ENCODE results near the gene APAF1.
"Not testable (repeated sequence)": the region's sequence is repeated elsewhere in the genome, so short reads cannot be mapped to it uniquely, and the experiment has no call there.

The APAF1 gene

DNA sequence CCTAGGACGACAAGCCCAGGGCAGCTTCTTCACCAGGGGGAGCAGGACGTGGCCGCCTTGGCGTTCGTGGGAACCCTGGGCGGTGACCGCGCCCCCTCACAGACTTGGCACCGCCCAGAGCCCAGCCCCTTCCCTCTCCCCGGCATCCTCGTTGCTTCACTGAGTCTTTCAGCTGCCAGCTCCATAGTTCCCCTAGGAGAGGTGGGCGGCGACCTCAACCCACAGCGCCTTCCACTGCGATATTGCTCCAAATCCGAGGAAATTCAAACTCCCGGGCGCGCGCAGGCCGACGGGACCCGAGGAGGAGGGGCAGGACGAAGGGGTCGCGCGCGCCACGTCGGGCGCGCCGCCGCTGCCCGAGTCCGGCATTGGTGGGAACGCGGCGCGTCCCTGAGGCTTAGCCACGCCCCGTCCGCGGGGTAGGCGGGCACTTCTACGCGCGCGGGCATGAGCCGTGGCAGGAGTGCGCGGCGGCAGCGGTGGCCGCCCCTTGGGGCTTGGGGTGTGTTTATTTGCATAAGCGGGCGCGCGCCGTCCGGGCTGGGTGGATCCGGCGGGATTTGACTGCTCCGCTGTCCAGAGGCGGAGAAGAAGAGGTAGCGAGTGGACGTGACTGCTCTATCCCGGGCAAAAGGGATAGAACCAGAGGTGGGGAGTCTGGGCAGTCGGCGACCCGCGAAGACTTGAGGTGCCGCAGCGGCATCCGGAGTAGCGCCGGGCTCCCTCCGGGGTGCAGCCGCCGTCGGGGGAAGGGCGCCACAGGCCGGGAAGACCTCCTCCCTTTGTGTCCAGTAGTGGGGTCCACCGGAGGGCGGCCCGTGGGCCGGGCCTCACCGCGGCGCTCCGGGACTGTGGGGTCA lies at the start of gene APAF1, which contains the start of gene IKBIP:
Gene APAF1, plus strand, starts transcription at position 579 of the 860 bp plus-strand sequence. CDS start 3,070 bp downstream, outside the sequence.
Gene IKBIP, minus strand, starts transcription at position 77 of the 860 bp plus-strand sequence. CDS start 87 bp downstream, outside the sequence.
- DNase-seq = peak; percentile 67 to 97 (median 90)

GRCh38 chr12:98597313-98597712 lies 47.8 kb upstream of the APAF1 start:
- DNase-seq = not testable (repeated sequence)

DNA sequence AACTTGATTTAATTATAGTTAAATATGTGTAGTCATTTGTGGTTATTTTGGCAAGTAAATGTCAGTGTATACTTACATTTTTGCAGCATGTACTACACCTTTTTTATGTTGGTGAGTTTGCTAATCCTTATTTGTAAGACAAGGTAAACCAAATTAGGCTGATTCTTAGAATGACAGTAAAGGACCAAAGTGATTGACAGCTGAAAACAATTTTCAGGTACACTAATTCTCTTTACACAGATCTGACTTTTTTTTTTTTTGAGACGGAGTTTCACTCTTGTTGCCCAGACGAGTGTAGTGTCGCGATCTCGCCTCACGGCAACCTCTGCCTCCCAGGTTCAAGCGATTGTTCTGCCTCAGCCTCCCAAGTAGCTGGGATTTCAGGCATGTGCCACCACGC lies 43.2 kb upstream of the APAF1 start:
- no peak for DNase-seq

DNA sequence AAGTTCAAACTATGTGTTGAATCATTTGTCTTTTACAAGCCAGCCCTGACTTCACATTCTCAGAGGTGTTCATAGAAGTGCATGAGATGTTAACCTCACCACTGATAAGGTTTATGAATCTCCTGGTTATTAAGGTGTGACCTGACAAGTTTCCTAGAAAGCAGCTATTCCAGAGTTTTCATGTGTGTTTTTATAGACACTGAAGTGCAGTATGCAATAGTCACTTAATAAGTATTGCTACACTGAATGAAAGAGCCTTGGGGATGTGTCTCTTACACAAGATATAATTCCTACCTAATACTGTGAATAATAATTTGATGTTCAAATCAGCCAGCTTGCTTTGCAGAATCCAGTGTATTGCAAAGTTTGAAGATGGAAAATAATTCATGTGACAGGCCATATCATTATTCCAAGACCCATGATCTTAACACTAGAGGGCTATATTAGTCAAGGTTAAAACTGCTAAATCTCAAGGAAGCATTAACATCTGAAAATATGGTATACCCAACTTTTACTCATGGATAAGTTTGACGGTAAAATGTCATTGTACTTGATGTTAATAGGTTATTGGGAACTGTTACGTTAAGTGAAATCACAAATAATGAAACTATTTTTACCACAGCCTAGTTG lies 38.6 kb upstream of the APAF1 start:
- no peak for DNase-seq

DNA sequence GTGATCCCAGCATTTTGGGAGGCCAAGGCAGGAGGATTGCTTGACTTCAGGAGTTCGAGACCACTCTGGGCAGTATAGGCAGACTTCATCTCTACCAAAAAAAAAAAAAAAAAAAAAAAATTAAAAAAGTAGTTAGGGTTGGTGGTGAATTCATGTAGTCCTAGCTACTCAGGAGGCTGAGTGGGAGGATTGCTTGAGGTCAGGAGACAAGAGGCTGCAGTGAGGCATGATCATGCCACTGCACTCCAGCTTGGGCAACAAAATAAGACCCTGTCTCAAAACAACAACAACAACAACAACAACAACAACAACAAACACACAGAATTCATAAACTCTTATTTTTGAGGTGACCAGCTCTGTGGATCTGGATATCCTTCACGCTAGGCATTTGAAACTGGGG lies 34.5 kb upstream of the APAF1 start:
- DNase-seq = no peak

GRCh38 chr12:98612696-98613334 lies 32.3 kb upstream of the APAF1 start:
- peak in 2 of 14 donors; percentile 2 to 11 for DNase-seq

- DNase-seq = no peak
Observed at GRCh38 chr12:98618952-98619351, 26.1 kb upstream of the APAF1 start.

- DNase-seq = no peak
Observed at GRCh38 chr12:98635657-98636323, 9.3 kb upstream of the APAF1 start.

DNA sequence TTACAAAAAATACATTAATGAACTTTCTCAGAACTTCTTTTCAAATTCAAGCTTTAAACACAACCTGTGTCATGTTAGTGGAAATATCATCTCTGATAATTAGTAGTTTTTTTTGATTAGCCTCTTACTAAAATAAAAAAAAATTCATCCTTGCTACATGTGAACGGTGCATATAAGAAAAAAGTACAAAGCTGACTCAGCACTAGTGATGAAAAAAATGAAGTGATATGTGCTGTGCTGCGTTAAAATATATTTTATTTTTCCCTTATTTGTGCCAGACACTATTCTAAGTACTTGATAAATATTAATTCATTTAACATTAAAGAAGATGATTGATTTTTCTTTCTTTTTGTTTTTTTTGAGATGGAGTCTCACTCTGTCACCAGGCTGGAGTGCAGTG lies 8.0 kb upstream of the APAF1 start:
- DNase-seq = no peak

GRCh38 chr12:98638009-98638408 lies 7.1 kb upstream of the APAF1 start:
- no peak for DNase-seq

GRCh38 chr12:98639491-98639890 lies 5.6 kb upstream of the APAF1 start:
- no peak for DNase-seq

DNA sequence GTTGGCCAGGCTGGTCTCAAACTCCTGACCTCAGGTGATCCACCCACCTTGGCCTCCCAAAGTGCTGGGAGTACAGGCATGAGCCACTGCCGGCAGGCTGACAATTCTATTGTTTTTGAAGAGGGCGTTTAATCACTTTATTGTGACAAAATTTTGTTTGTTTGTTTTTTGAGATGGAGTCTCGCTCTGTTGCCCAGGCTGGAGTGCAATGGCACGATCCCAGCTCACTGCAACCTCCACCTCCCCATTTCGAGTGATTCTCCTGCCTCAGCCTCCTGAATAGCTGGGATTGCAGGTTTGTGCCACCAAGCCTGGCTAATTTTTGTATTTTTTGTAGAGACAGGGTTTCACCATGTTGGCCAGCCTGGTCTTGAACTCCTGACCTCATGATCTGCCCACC lies 2.3 kb upstream of the APAF1 start:
- DNase-seq = not testable (repeated sequence)

DNA sequence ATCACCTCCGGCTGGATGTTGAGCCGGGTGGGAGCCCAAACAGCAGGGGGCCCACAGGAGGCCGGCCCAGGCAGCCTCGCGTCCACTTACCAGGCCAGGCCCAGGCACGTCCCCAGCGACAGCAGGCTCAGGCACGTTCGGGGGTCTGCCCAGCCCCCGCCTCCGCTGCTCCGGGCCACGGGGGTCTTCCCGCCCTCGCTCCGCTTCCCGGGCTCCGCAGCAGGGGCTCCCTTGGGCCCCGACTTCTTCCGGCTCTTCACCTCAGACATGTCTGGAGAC lies 718 bp upstream of the APAF1 start:
- DNase-seq = peak in 5 of 14 donors; percentile 33 to 55 (median 41)

- DNase-seq = peak in 11 of 14 donors; percentile 14 to 63 (median 39)
Observed at GRCh38 chr12:98645572-98646067, 530 bp downstream of the APAF1 start.

DNA sequence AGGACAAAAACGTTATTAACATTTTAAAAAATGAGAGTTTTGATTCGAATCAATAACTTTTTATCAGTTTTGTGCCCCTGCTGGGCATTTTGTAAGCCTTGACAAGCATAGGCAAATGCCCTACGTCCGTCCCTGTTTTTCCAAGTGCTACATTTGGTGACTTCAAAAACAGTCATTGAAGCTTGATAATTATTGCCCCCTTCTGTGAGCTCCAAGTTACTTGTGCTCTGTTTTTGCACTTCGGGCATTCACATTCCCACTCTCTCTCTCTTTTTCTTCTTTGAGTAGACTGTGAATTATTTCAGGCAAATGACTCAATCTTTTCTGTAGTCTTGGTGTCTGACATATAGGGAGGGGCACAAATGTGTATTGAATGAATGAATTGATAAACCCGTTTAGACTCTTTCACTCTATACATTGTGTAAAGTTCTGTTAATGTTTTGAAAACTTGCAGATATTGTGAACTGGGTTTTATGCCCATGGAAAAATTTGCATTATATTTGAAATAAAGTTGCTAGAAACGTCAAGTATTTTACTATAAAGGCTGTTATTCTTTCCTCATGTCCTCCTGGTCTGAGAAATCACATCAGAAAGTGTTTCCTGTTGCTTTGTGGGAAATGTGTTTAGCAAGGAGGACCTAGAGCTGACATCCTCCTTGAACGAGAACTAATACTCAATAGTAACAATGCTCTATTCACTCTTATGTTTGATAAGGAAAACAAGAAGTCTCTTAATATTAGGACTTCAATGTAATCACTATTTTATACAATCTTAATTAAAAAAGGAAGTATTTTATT lies 1.4 kb downstream of the APAF1 start:
- DNase-seq = no peak

GRCh38 chr12:98651328-98651727 lies 6.2 kb downstream of the APAF1 start:
- DNase-seq = no peak

- peak in 1 of 14 donors; percentile 0 for DNase-seq
Observed at GRCh38 chr12:98653866-98654493, 8.9 kb downstream of the APAF1 start.

DNA sequence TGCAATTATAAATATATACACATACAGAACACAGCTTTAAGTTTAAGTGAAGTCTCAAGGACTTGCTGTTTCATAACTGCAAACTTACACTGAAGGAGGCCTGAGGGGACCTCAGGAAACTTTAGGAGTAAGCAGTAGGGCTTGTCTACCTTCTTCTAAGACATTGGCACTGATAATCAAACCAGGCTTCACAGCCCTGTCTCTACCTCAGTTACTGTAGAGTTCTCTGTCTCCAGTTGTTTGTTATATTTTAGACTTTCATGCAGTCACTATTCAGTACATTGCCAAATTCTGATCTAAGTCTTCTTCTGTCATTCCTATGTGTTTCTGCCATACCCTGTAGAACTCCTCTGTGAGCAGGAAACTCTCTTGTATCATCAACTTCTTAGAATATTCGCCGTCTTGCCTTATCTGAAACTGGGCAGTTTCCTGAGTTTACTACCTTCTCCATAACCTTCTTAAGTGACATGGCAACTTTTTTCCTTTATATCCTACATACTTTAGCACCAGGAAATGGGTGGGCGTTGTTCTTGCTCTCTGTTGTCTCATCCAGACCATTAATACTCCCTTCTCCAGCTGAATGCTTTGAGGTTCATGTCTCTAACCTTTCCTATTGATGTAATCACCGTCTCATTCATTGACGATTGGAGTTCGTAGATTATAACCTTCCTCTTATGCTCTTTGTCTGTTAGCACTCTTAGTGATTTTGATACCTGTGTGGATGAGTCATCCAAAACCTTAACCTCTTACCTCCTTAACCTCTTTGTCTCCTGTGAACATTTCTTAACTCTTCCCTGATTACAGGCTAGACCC lies 11.4 kb downstream of the APAF1 start:
- DNase-seq = no peak

GRCh38 chr12:98660521-98660920 lies 15.4 kb downstream of the APAF1 start:
- no peak for DNase-seq

- no peak for DNase-seq
Observed at GRCh38 chr12:98669751-98670150, 24.7 kb downstream of the APAF1 start.
